HepG2 (cell line): ENCODE measurements around the gene MTCH2. TPM values are rescaled to one million over a fixed set of nuclear protein-coding genes. Genes with fewer than 3 reads are reported as not detected.

Experiments
- BHLHE40 ChIP-seq: IDR thresholded peaks from 2 replicates; pipeline ENCODE4 v1.6.1; 2011; ENCODE audit warnings: low read length, improper control_type of control experiment
- ELF4 ChIP-seq: sonication (generic); formaldehyde crosslinking; IDR thresholded peaks from 2 replicates; pipeline ENCODE4 v1.5.0; 2020; ENCODE audit warnings: missing genetic modification reagents, mild to moderate bottlenecking, moderate library complexity, borderline replicate concordance
- HNF1A ChIP-seq, 2 experiments: sonication (generic) in 1 of 2; formaldehyde crosslinking in 1 of 2; IDR thresholded peaks; 2 replicates each; pipeline versions ENCODE4 v1.4.0 to v1.6.1; 2016 to 2020; ENCODE audit warnings: borderline replicate concordance in 1 of 2, low read depth in 1 of 2, mild to moderate bottlenecking in 1 of 2, missing genetic modification reagents in 1 of 2
- PREB ChIP-seq: sonication (generic); formaldehyde crosslinking; IDR thresholded peaks from 2 replicates; pipeline ENCODE4 v1.4.0; 2020; ENCODE audit warnings: missing genetic modification reagents
- SAP130 ChIP-seq: IDR thresholded peaks from 2 replicates; pipeline ENCODE4 v1.6.1; 2016; ENCODE audit warnings: low read depth
- SOX5 ChIP-seq: IDR thresholded peaks from 2 replicates; pipeline ENCODE4 v1.6.1; 2016; ENCODE audit warnings: borderline replicate concordance
- YEATS4 ChIP-seq: sonication (generic); formaldehyde crosslinking; IDR thresholded peaks from 2 replicates; pipeline ENCODE4 v1.4.0; 2020; ENCODE audit warnings: missing genetic modification reagents, borderline replicate concordance
- ZBTB10 ChIP-seq: sonication (generic); formaldehyde crosslinking; IDR thresholded peaks from 2 replicates; pipeline ENCODE4 v1.4.0; 2020; ENCODE audit warnings: missing genetic modification reagents, borderline replicate concordance
- ZBTB33 ChIP-seq: sonication (generic); formaldehyde crosslinking; IDR thresholded peaks from 2 replicates; pipeline ENCODE4 v1.4.0; 2020; ENCODE audit warnings: missing genetic modification reagents
- ZEB1 ChIP-seq: IDR thresholded peaks from 2 replicates; pipeline ENCODE4 v1.6.1; 2012; ENCODE audit warnings: mild to moderate bottlenecking, low read depth, inconsistent platforms; ENCODE audit not compliant: insufficient replicate concordance
- polyA plus RNA-seq, 8 experiments: library from polyadenylated mRNA; depleted of rRNA in 3 of 8; stranded (reverse) in 7 of 8; unstranded in 1 of 8; fragments of >200 nt; fragmentation: Illumina TruSeq in 4 of 8; extraction: Trizol in 4 of 8; gene quantifications; 2 replicates each; pipeline versions ENCODE4 v1.2.1 to v1.2.3, GENCODE V29; 2011 to 2016; ENCODE audit warnings: low read depth in 4 of 8, missing spikeins in 1 of 8, mixed read lengths in 1 of 8; ENCODE audit not compliant: insufficient read depth in 1 of 8
- total RNA-seq, 5 experiments: library from RNA; depleted of rRNA; stranded (reverse); fragments of >200 nt; fragmentation: Illumina TruSeq; extraction: Trizol; gene quantifications; 2 replicates each; pipeline ENCODE4 v1.2.3, GENCODE V29; 2016; ENCODE audit warnings: low read depth in 1 of 5

The MTCH2 gene
- total and polyA plus RNA-seq, 2 of the 13 experiments (the other 11 are each of a cell fraction or from before 2014, with no cell fraction given), result 112 to 272 TPM

GRCh38 chr11:47591764-47592163 is 50.6 kb downstream of the MTCH2 start (continued):
- TF ChIP-seq HNF1A (IDR thresholded peaks at IDR 0.05; ENCODE audit: low read depth) (no peak), HNF1A (CRISPR knock-in tag; IDR thresholded peaks at IDR 0.05; ENCODE audit: borderline replicate concordance) (no peak), SAP130 (CRISPR knock-in tag) (peak; percentile 21; the same call in 1 of the 2 replicates), SOX5 (no peak), YEATS4 (CRISPR knock-in tag) (no peak), ZEB1 (no peak), ZBTB10 (no peak), BHLHE40 (no peak), PREB (no peak), ZBTB33 (no peak), ELF4 (CRISPR knock-in tag) (no peak)
